Measurements from ENCODE around the gene AGPAT3. TPM values are rescaled to one million over a fixed set of nuclear protein-coding genes. Genes with fewer than 3 reads are reported as not detected.

The AGPAT3 gene
- total and polyA plus RNA-seq, 2 donors (not counting 3 experiments of a cell fraction or from before 2014, with no cell fraction given): 39.9 to 76.7 TPM

DNA sequence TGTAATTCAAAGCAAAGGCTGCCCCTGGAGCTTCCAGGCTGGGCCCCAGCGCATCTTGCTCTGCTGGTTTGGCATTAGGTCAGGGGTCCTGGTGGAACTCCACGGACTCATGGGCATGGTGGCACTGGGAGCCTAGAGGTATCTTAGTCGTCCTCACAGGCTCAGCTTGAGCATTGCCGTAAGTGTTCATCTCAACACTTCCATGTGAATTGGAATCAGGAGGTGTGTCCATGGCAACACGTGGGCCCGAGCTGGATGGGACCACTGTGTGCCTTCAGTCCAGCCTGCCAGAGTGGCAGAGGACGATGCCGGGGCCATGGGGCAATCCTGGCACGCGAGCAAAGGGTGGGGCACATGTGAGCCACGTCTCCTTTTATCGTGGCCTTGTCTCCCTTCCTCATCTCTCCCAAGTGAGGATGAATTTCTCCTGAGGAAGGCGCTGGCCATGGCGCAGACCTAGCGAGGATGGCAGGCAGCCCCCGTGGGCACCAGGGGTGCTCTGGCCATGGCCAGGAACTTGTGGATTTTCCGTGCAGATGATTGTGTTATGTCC, 47.0 kb downstream of the AGPAT3 start:
- no peak for DNase-seq (ENCODE audit: low read depth, low spot score)
- H2AFZ ChIP-seq (ENCODE audit: low read depth, low read length): no peak overlapping the region
- H3K27ac ChIP-seq (ENCODE audit: insufficient read depth, low read depth, low read length): no peak overlapping the region
- H3K79me2 ChIP-seq (ENCODE audit: control insufficient read depth, insufficient read depth, low read length): peaks cover 17% of the 10 kb centered on the region
- no peaks in the 10 kb centered on the region for H3K9me3 ChIP-seq (replicated peaks; ENCODE audit: control insufficient read depth, insufficient read depth, low read length)
- no peak for TF ChIP-seq GATA2 (IDR thresholded peaks at IDR 0.05; ENCODE audit: insufficient read depth, insufficient read length, low read depth, low read length)
- TF ChIP-seq FOS (IDR thresholded peaks at IDR 0.05; ENCODE audit: borderline replicate concordance, insufficient read depth, low read length): no peak
- no peak overlapping the region for H3K4me2 ChIP-seq (ENCODE audit: insufficient read depth, low read length)
- H4K20me1 ChIP-seq (replicated peaks; ENCODE audit: control insufficient read depth, extremely low read depth, insufficient read depth, low read length): no peaks in the 10 kb centered on the region
- no peaks in the 10 kb centered on the region for H3K4me1 ChIP-seq (ENCODE audit: control insufficient read depth, extremely low read depth, insufficient read depth, low read length)
- H3K27me3 ChIP-seq (ENCODE audit: control insufficient read depth in 2 of 2, insufficient read depth in 2 of 2, low read length in 2 of 2): no peaks in the 10 kb centered on the region
- H3K9me1 ChIP-seq (replicated peaks; ENCODE audit: control insufficient read depth, extremely low read depth, insufficient read depth, low read length): no peaks in the 10 kb centered on the region
- H3K4me3 ChIP-seq (replicated peaks in 1 of 3; ENCODE audit: insufficient read depth in 1 of 3, low read depth in 1 of 3, low read length in 3 of 3): no peak overlapping the region
- ChIA-PET CTCF (no interaction called here), POLR2A (no interaction called here)
- BruUV-seq (replicated peaks): no TSS peak
- dilution Hi-C loops (cut with MboI; ENCODE audit: extremely low pct_ligation_motif_present, low sequenced_read_pairs): no loop called here
- no peaks in the 10 kb centered on the region for H3K36me3 ChIP-seq (ENCODE audit: control insufficient read depth in 2 of 2, extremely low read depth in 1 of 2, insufficient read depth in 2 of 2, low read length in 2 of 2)
- H3K9ac ChIP-seq (replicated peaks; ENCODE audit: extremely low read depth, insufficient read depth, low read length): no peak overlapping the region
- intact Hi-C loops (cut with micrococcal nuclease): no loop called here
- no peak for FAIRE-seq

DNA sequence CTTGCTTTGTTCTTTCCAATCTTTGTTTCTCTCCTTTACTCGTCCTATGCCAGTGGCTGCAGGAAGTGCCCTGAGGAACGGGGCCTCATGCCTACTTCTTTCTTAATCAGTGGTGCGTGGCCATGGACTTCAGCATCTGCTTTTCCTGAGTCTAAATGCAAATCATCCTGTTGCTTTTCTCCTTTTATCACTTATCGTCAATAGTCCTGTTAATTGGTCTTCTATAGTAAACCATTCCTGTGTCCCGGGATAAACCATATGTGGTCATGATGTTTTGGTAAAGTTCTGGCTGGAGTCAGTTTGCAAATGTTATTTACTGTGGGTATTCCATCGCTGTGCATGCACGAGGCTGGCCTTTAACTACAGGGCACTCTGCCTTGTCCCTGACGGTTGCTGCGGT, 47.5 kb downstream of the AGPAT3 start:
- dilution Hi-C loops (cut with MboI; ENCODE audit: extremely low pct_ligation_motif_present, low sequenced_read_pairs): no loop called here
- CTCF ChIA-PET: no interaction called here

More for the DNA sequence above, 47.5 kb downstream of the AGPAT3 start:
- Histone ChIP-seq H3K4me1 (ENCODE audit: control insufficient read depth, extremely low read depth, insufficient read depth, low read length) (no peaks in the 10 kb centered on the region), H3K9me1 (replicated peaks; ENCODE audit: control insufficient read depth, extremely low read depth, insufficient read depth, low read length) (no peaks in the 10 kb centered on the region), H4K20me1 (replicated peaks; ENCODE audit: control insufficient read depth, extremely low read depth, insufficient read depth, low read length) (no peaks in the 10 kb centered on the region), H3K4me3 (replicated peaks in 1 of 3; ENCODE audit: insufficient read depth in 1 of 3, low read depth in 1 of 3, low read length in 3 of 3) (no peak overlapping the region), H3K9me3 (replicated peaks; ENCODE audit: control insufficient read depth, insufficient read depth, low read length) (no peaks in the 10 kb centered on the region), H3K9ac (replicated peaks; ENCODE audit: extremely low read depth, insufficient read depth, low read length) (no peak overlapping the region), H2AFZ (ENCODE audit: low read depth, low read length) (no peak overlapping the region), H3K79me2 (ENCODE audit: control insufficient read depth, insufficient read depth, low read length) (peaks cover 21% of the 10 kb centered on the region), H3K27ac (ENCODE audit: insufficient read depth, low read depth, low read length) (no peak overlapping the region), H3K4me2 (ENCODE audit: insufficient read depth, low read length) (no peak overlapping the region), H3K27me3 (ENCODE audit: control insufficient read depth in 2 of 2, insufficient read depth in 2 of 2, low read length in 2 of 2) (no peaks in the 10 kb centered on the region), H3K36me3 (ENCODE audit: control insufficient read depth in 2 of 2, extremely low read depth in 1 of 2, insufficient read depth in 2 of 2, low read length in 2 of 2) (no peaks in the 10 kb centered on the region)
- no peak for FAIRE-seq
- intact Hi-C loops (cut with micrococcal nuclease): no loop called here
- POLR2A ChIA-PET: no interaction called here
- no TSS peak for BruUV-seq (replicated peaks)
- no peak for TF ChIP-seq MYC (IDR thresholded peaks at IDR 0.05; ENCODE audit: low read depth, low read length)
- no peak for TF ChIP-seq EZH2 (IDR thresholded peaks at IDR 0.05; ENCODE audit: borderline replicate concordance, low read depth, low read length, severe bottlenecking)
- TF ChIP-seq GATA2 (IDR thresholded peaks at IDR 0.05; ENCODE audit: insufficient read depth, insufficient read length, low read depth, low read length): no peak
- TF ChIP-seq POLR2A (IDR thresholded peaks at IDR 0.05; ENCODE audit: low read depth, low read length): no peak
- TF ChIP-seq, protein P1, sequence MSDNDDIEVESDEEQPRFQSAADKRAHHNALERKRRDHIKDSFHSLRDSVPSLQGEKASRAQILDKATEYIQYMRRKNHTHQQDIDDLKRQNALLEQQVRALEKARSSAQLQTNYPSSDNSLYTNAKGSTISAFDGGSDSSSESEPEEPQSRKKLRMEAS (IDR thresholded peaks at IDR 0.05; ENCODE audit: insufficient read depth, insufficient read length): no peak
- no peak for TF ChIP-seq POLR2AphosphoS5 (IDR thresholded peaks at IDR 0.05; ENCODE audit: insufficient read depth, low read depth, low read length)
- TF ChIP-seq, protein P2, sequence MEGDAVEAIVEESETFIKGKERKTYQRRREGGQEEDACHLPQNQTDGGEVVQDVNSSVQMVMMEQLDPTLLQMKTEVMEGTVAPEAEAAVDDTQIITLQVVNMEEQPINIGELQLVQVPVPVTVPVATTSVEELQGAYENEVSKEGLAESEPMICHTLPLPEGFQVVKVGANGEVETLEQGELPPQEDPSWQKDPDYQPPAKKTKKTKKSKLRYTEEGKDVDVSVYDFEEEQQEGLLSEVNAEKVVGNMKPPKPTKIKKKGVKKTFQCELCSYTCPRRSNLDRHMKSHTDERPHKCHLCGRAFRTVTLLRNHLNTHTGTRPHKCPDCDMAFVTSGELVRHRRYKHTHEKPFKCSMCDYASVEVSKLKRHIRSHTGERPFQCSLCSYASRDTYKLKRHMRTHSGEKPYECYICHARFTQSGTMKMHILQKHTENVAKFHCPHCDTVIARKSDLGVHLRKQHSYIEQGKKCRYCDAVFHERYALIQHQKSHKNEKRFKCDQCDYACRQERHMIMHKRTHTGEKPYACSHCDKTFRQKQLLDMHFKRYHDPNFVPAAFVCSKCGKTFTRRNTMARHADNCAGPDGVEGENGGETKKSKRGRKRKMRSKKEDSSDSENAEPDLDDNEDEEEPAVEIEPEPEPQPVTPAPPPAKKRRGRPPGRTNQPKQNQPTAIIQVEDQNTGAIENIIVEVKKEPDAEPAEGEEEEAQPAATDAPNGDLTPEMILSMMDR (IDR thresholded peaks at IDR 0.05; ENCODE audit: extremely low read depth in 1 of 2, insufficient read depth in 1 of 2, low read depth in 1 of 2, low read length in 2 of 2): no peak
- no peak for TF ChIP-seq JUN (IDR thresholded peaks at IDR 0.05; ENCODE audit: borderline replicate concordance, insufficient read depth, insufficient read length, low read depth)
- TF ChIP-seq FOS (IDR thresholded peaks at IDR 0.05; ENCODE audit: borderline replicate concordance, insufficient read depth, low read length): no peak
- no peak for DNase-seq (ENCODE audit: low read depth, low spot score)
